T-helper 22 cell (primary cell): ENCODE data around the gene SLC44A3.
"Not testable (repeated sequence)": the region's sequence is repeated elsewhere in the genome, so short reads cannot be mapped to it uniquely, and the experiment has no call there.

Source experiments
- DNase-seq: peaks from one replicate; pipeline ENCODE4 v3.0.0-alpha.2; 2020; ENCODE audit warnings: low read depth

SLC44A3 gene

GRCh38 chr1:94935476-94935875, 115.3 kb downstream of the SLC44A3 start:
- DNase-seq = no peak

GRCh38 chr1:94936861-94937620, 116.9 kb downstream of the SLC44A3 start:
- DNase-seq = no peak

- no peak for DNase-seq
Observed at GRCh38 chr1:94937820-94938219, 117.7 kb downstream of the SLC44A3 start.

- DNase-seq = no peak
Observed at GRCh38 chr1:94940738-94941137, 120.6 kb downstream of the SLC44A3 start.

GRCh38 chr1:94941480-94941879, 121.3 kb downstream of the SLC44A3 start:
- not testable (repeated sequence) for DNase-seq

GRCh38 chr1:94942171-94943128, 122.3 kb downstream of the SLC44A3 start:
- DNase-seq = no peak
